H1 (cell line): Measurements from ENCODE around the gene RENBP. TPM values are rescaled to one million over a fixed set of nuclear protein-coding genes. Genes with fewer than 3 reads are reported as not detected.

Experiments used
- CTCF ChIA-PET: fragments of 300-600 bp; sonication (Branson Sonifier 250); formaldehyde crosslinking; loops from one replicate; lab custom pipeline; 2021; ENCODE audit not compliant: partially characterized antibody; lab: Charles Lee
- POLR2A ChIA-PET: fragments of 300-600 bp; sonication (Branson Sonifier 250); formaldehyde crosslinking; loops from one replicate; lab custom pipeline; 2021; ENCODE audit warnings: inconsistent platforms; ENCODE audit not compliant: partially characterized antibody; lab: Charles Lee
- DNase-seq, 2 experiments: peaks; one replicate each; pipeline versions ENCODE4 v3.0.0 to v3.0.0-alpha.2; 2010 to 2022; ENCODE audit warnings: low spot score in 2 of 2, low read depth in 1 of 2, mixed read lengths in 1 of 2
- FAIRE-seq: peaks from 2 replicates; lab custom pipeline; 2011; peaks lifted over from hg19 to GRCh38; lab: Jason Lieb, UNC
- H2AFZ ChIP-seq: 2 replicates; pipeline ENCODE4 v1.8.1; 2012; ENCODE audit warnings: low read length, inconsistent platforms
- H2AK5ac ChIP-seq: 2 replicates; pipeline ENCODE4 v1.6.1; 2013; ENCODE audit warnings: low read depth, low read length
- H2BK120ac ChIP-seq: replicated peaks from 2 replicates; pipeline ENCODE3; 2013; ENCODE audit warnings: low read depth, low read length, inconsistent platforms
- H2BK12ac ChIP-seq: 2 replicates; pipeline ENCODE4 v1.6.1; 2013; ENCODE audit warnings: low read depth, low read length
- H2BK15ac ChIP-seq: 2 replicates; pipeline ENCODE4 v1.6.1; 2013; ENCODE audit warnings: low read length
- H2BK20ac ChIP-seq: 2 replicates; pipeline ENCODE4 v1.6.1; 2013; ENCODE audit warnings: low read length
- H2BK5ac ChIP-seq: 2 replicates; pipeline ENCODE4 v1.6.1; 2013; ENCODE audit warnings: low read depth, low read length
- H3K14ac ChIP-seq: 2 replicates; pipeline ENCODE4 v1.6.1; 2013; ENCODE audit warnings: inconsistent platforms; ENCODE audit not compliant: insufficient read length
- H3K18ac ChIP-seq: 2 replicates; pipeline ENCODE4 v1.6.1; 2013; ENCODE audit warnings: low read length; ENCODE audit errors: extremely low read depth
- H3K23ac ChIP-seq: 2 replicates; pipeline ENCODE4 v1.6.1; 2013; ENCODE audit warnings: inconsistent platforms; ENCODE audit not compliant: insufficient read length
- H3K23me2 ChIP-seq: 2 replicates; pipeline ENCODE4 v1.6.1; 2013; ENCODE audit warnings: low read depth, low read length
- H3K27ac ChIP-seq: 2 replicates; pipeline ENCODE4 v1.6.1; 2011; ENCODE audit warnings: low read depth, low read length, inconsistent platforms
- H3K27me3 ChIP-seq, 4 experiments: replicated peaks in 1 of 4; 1 replicate in 1 of 4; 2 replicates in 3 of 4; pipeline versions ENCODE4 v1.6.1 to v1.8.1; 2011 to 2013; ENCODE audit warnings: low read length in 3 of 4, mild to moderate bottlenecking in 3 of 4, inconsistent platforms in 2 of 4, mixed read lengths in 2 of 4, moderate library complexity in 1 of 4; ENCODE audit not compliant: control insufficient read depth in 3 of 4, insufficient read depth in 3 of 4; ENCODE audit errors: extremely low read depth in 1 of 4
- H3K36me3 ChIP-seq, 4 experiments: 2 replicates each; pipeline versions ENCODE4 v1.6.1 to v1.8.1; 2011 to 2013; ENCODE audit warnings: mild to moderate bottlenecking in 4 of 4, low read length in 3 of 4, moderate library complexity in 2 of 4, control low read depth in 1 of 4, inconsistent platforms in 1 of 4; ENCODE audit not compliant: insufficient read depth in 4 of 4, control insufficient read depth in 2 of 4
- H3K4ac ChIP-seq: replicated peaks from 2 replicates; pipeline ENCODE3; 2013; ENCODE audit warnings: low read length, low read depth, mixed read lengths, inconsistent platforms; ENCODE audit not compliant: insufficient read length
- H3K4me1 ChIP-seq, 4 experiments: replicated peaks in 1 of 4; 1 replicate in 1 of 4; 2 replicates in 3 of 4; pipeline versions ENCODE4 v1.6.1 to v1.8.1; 2011 to 2013; ENCODE audit warnings: low read length in 3 of 4, inconsistent platforms in 2 of 4, mixed read lengths in 1 of 4; ENCODE audit not compliant: insufficient read depth in 4 of 4, control insufficient read depth in 3 of 4
- H3K4me2 ChIP-seq, 2 experiments: 2 replicates each; pipeline versions ENCODE4 v1.6.1 to v1.8.1; 2011 to 2013; ENCODE audit warnings: low read depth in 2 of 2, low read length in 2 of 2, control low read depth in 1 of 2, inconsistent platforms in 1 of 2, mild to moderate bottlenecking in 1 of 2; ENCODE audit not compliant: insufficient read depth in 1 of 2
- H3K4me3 ChIP-seq, 4 experiments: fragments of 200-600, 300-600 bp in 1 of 4; sonication (generic), shearing (Covaris generic), sonication (Bioruptor Twin) in 1 of 4; 2 replicates each; pipeline versions ENCODE4 v1.5.1 to v1.8.1; 2011 to 2016; ENCODE audit warnings: low read length in 4 of 4, low read depth in 3 of 4, control low read depth in 2 of 4, inconsistent platforms in 2 of 4, mild to moderate bottlenecking in 2 of 4, mixed read lengths in 1 of 4, moderate library complexity in 1 of 4; ENCODE audit not compliant: insufficient read depth in 2 of 4; ENCODE audit errors: extremely low read depth in 1 of 4
- H3K56ac ChIP-seq: replicated peaks from 2 replicates; pipeline ENCODE3; 2013; ENCODE audit warnings: low read depth, mild to moderate bottlenecking, mixed read lengths, low read length, inconsistent platforms; ENCODE audit not compliant: insufficient read length
- H3K79me1 ChIP-seq: 2 replicates; pipeline ENCODE4 v1.6.1; 2013; ENCODE audit warnings: low read depth, low read length, control low read depth
- H3K79me2 ChIP-seq, 2 experiments: 2 replicates each; pipeline versions ENCODE4 v1.6.1 to v1.8.1; 2012 to 2013; ENCODE audit warnings: low read length in 2 of 2, mild to moderate bottlenecking in 2 of 2, inconsistent platforms in 1 of 2; ENCODE audit not compliant: insufficient read depth in 2 of 2, control insufficient read depth in 1 of 2
- H3K9ac ChIP-seq, 4 experiments: replicated peaks in 1 of 4; 1 replicate in 1 of 4; 2 replicates in 3 of 4; pipeline versions ENCODE4 v1.6.1 to v1.8.1; 2011 to 2013; ENCODE audit warnings: low read depth in 3 of 4, low read length in 3 of 4, control low read depth in 2 of 4, mild to moderate bottlenecking in 2 of 4, moderate library complexity in 2 of 4, inconsistent platforms in 1 of 4; ENCODE audit errors: extremely low read depth in 1 of 4
- H3K9me3 ChIP-seq, 2 experiments: 2 replicates each; pipeline versions ENCODE4 v1.6.1 to v1.8.1; 2012 to 2013; ENCODE audit warnings: mild to moderate bottlenecking in 2 of 2, moderate library complexity in 2 of 2, control low read depth in 1 of 2, inconsistent platforms in 1 of 2, low read depth in 1 of 2, low read length in 1 of 2, mixed read lengths in 1 of 2; ENCODE audit not compliant: insufficient read depth in 2 of 2
- H4K20me1 ChIP-seq, 2 experiments: replicated peaks in 1 of 2; 2 replicates each; pipeline versions ENCODE3 to v1.8.1; 2011 to 2013; ENCODE audit warnings: inconsistent platforms in 2 of 2, low read length in 2 of 2, mild to moderate bottlenecking in 1 of 2; ENCODE audit not compliant: insufficient read depth in 2 of 2, control insufficient read depth in 1 of 2
- H4K5ac ChIP-seq: 2 replicates; pipeline ENCODE4 v1.6.1; 2013; ENCODE audit warnings: low read length, low read depth, mixed read lengths, inconsistent platforms; ENCODE audit not compliant: insufficient read length
- H4K8ac ChIP-seq: 2 replicates; pipeline ENCODE4 v1.8.0; 2013; ENCODE audit warnings: mild to moderate bottlenecking, moderate library complexity, low read length, inconsistent platforms; ENCODE audit not compliant: insufficient read depth; ENCODE audit errors: extremely low read depth
- H4K91ac ChIP-seq: replicated peaks from 2 replicates; pipeline ENCODE3; 2013; ENCODE audit warnings: low read length, mixed read lengths, inconsistent platforms; ENCODE audit not compliant: insufficient read length
- BACH1 ChIP-seq: IDR thresholded peaks from 2 replicates; pipeline ENCODE4 v1.6.1; 2012; ENCODE audit warnings: low read length, improper control_type of control experiment
- BCL11A ChIP-seq, 2 experiments: IDR thresholded peaks; one replicate each; pipeline ENCODE4 v1.6.1; 2011; ENCODE audit warnings: low read depth in 2 of 2, low read length in 2 of 2, mild to moderate bottlenecking in 2 of 2
- CHD1 ChIP-seq: IDR thresholded peaks from 2 replicates; pipeline ENCODE4 v1.6.1; 2012; ENCODE audit warnings: low read depth, low read length, improper control_type of control experiment
- CTBP2 ChIP-seq: IDR thresholded peaks from 2 replicates; pipeline ENCODE4 v1.7.0; 2011; ENCODE audit warnings: borderline replicate concordance, mild to moderate bottlenecking, moderate library complexity, mixed read lengths, low read length; ENCODE audit not compliant: insufficient read depth, insufficient read length
- CTCF ChIP-seq, 3 experiments: IDR thresholded peaks; 1 replicate in 2 of 3; 2 replicates in 1 of 3; pipeline versions ENCODE4 v1.5.1 to v1.6.1; 2011; ENCODE audit warnings: low read length in 3 of 3, mild to moderate bottlenecking in 3 of 3, inconsistent platforms in 2 of 3, low read depth in 1 of 3, moderate library complexity in 1 of 3; ENCODE audit not compliant: insufficient read depth in 1 of 3; ENCODE audit errors: control extremely low read depth in 1 of 3
- EGR1 ChIP-seq: IDR thresholded peaks from 2 replicates; pipeline ENCODE4 v1.6.1; 2011; ENCODE audit warnings: low read depth, low read length, borderline replicate concordance
- JUND ChIP-seq: IDR thresholded peaks from 2 replicates; pipeline ENCODE4 v1.6.1; 2011; ENCODE audit warnings: mild to moderate bottlenecking, improper control_type of control experiment, low read length
- MAX ChIP-seq: IDR thresholded peaks from 2 replicates; pipeline ENCODE4 v1.6.1; 2012; ENCODE audit warnings: inconsistent platforms
- RAD21 ChIP-seq, 2 experiments: IDR thresholded peaks in 1 of 2; conservative IDR thresholded peaks in 1 of 2; 2 replicates each; pipeline ENCODE4 v1.6.1; 2011; ENCODE audit warnings: low read depth in 2 of 2, low read length in 2 of 2, improper control_type of control experiment in 1 of 2, inconsistent platforms in 1 of 2, mild to moderate bottlenecking in 1 of 2, moderate library complexity in 1 of 2
- SUZ12 ChIP-seq: fragments of 200-600 bp; sonication (generic); IDR thresholded peaks from 2 replicates; pipeline ENCODE4 v1.6.1; 2012; ENCODE audit warnings: mild to moderate bottlenecking, inconsistent platforms, low read length, moderate library complexity, mixed read lengths
- WGBS, 2 experiments: shearing (Covaris generic) in 1 of 2; methylation state at CpG; one replicate each; pipeline versions ENCODE4 v1.1.6 to v1.1.7; 2013 to 2015; ENCODE audit warnings: low lambda C conversion rate in 2 of 2, mixed read lengths in 2 of 2, inconsistent platforms in 1 of 2, low coverage in 1 of 2, missing lambda C conversion rate in 1 of 2; ENCODE audit not compliant: insufficient replicate concordance in 2 of 2, insufficient coverage in 1 of 2, insufficient read length in 1 of 2; ENCODE audit errors: extremely low coverage in 1 of 2, missing lambda C conversion rate in 1 of 2; 5-methylcytosine and 5-hydroxymethylcytosine counted together
- polyA plus RNA-seq, 7 experiments: library from polyadenylated mRNA; depleted of rRNA in 3 of 7; stranded (reverse) in 5 of 7; unstranded in 2 of 7; fragments of >200 nt in 5 of 7; fragments of 200-250 nt in 2 of 7; gene quantifications; 1 replicate in 5 of 7; 2 replicates in 1 of 7; 4 replicates in 1 of 7; pipeline versions ENCODE4 v1.2.1 to v1.2.3, GENCODE V29; 2011 to 2013; ENCODE audit warnings: missing spikeins in 2 of 7, mixed read lengths in 2 of 7
- total RNA-seq: library from RNA; stranded (reverse); fragmentation: NEBNext Ultra II Directional; extraction: Animal tissue kit (Norgen Biotek cat#: 25700); gene quantifications from 2 replicates; pipeline ENCODE4 v1.2.1, GENCODE V29; 2021

Gene RENBP
- total and polyA plus RNA-seq, 2 of the 8 experiments (the other 6 are each of a cell fraction or from before 2014, with no cell fraction given), result 12.4 to 21.8 TPM

GRCh38 chrX:153907456-153907855 is 37.0 kb downstream of the RENBP start:
- 85% methylated on average over 5 of the region's 12 CpGs; no CpG with 5 or more reads in 1 of the 2 experiments for WGBS, 2 experiments
- Histone ChIP-seq H3K14ac (no peak overlapping the region), H3K9ac (no peak overlapping the region), H3K23ac (no peak overlapping the region), H3K4me1 (peaks cover 0 to 12% (median 0%) of the 10 kb centered on the region in 4 experiments; a peak in 1 of 7 replicates), H2BK120ac (no peak overlapping the region), H3K79me1 (no peaks in the 10 kb centered on the region), H3K27ac (no peak overlapping the region), H3K18ac (no peak overlapping the region), H4K5ac (no peak overlapping the region), H2BK20ac (no peak overlapping the region), H2AK5ac (no peak overlapping the region), H3K36me3 (no peaks in the 10 kb centered on the region; a peak in 1 of 8 replicates), H3K56ac (no peak overlapping the region), H4K20me1 (peaks cover 0 to 2% of the 10 kb centered on the region in 2 experiments), H3K9me3 (no peaks in the 10 kb centered on the region), H2AFZ (no peak overlapping the region), H3K79me2 (no peaks in the 10 kb centered on the region), H4K8ac (no peak overlapping the region), H2BK15ac (no peak overlapping the region), H3K4me3 (no peak overlapping the region), H2BK5ac (no peak overlapping the region), H3K4me2 (no peak overlapping the region), H2BK12ac (no peak overlapping the region), H3K23me2 (no peaks in the 10 kb centered on the region), H3K27me3 (no peaks in the 10 kb centered on the region), H3K4ac (no peak overlapping the region), H4K91ac (no peak overlapping the region)
- FAIRE-seq, result no peak
- DNase-seq, result no peak
- POLR2A ChIA-PET, result interaction anchor here (0.6 to 1.8 kb wide), 7 partner anchors 10 to 124 kb away, joined by 3 to 10 read pairs (median 4); partner anchors contain the start of genes ARHGAP4 and HCFC1
- CTCF ChIA-PET, result interaction anchor here (1.0 to 2.3 kb wide), 5 partner anchors 15 to 144 kb away, joined by 3 to 9 read pairs (median 4); partner anchors contain the start of gene PLXNB3
- no peak for TF ChIP-seq BACH1
- TF ChIP-seq MAX, result no peak
- no peak for TF ChIP-seq CTBP2
- no peak for TF ChIP-seq CTCF (IDR thresholded peaks at IDR 0.05; ENCODE audit: control extremely low read depth in 1 of 3, insufficient read depth in 1 of 3, low read depth in 1 of 3, low read length in 3 of 3)
- no peak for TF ChIP-seq CHD1
- no peak for TF ChIP-seq RAD21 (IDR thresholded peaks at IDR 0.05 in 1 of 2, conservative IDR thresholded peaks at IDR 0.05 in 1 of 2; ENCODE audit: low read depth in 2 of 2, low read length in 2 of 2)
- TF ChIP-seq EGR1, result no peak
- no peak for TF ChIP-seq JUND
- no peak for TF ChIP-seq BCL11A (IDR thresholded peaks at IDR 0.05; ENCODE audit: low read depth in 2 of 2, low read length in 2 of 2)
- TF ChIP-seq SUZ12, result no peak
